Measurements from ENCODE around the gene SAMD3.
"Not testable (repeated sequence)": the region's sequence is repeated elsewhere in the genome, so short reads cannot be mapped to it uniquely, and the experiment has no call there.

The SAMD3 gene

GRCh38 chr6:130222775-130223174, at the start of gene SAMD3:
Gene SAMD3 (minus strand): TSS chr6:130222951. CDS start chr6:130215273, 7,678 bp downstream.
- DNase-seq = no peak

- no peak for DNase-seq
These were observed 47.4 kb upstream of the SAMD3 start for GRCh38 chr6:130269969-130270635.

GRCh38 chr6:130265553-130265952, 42.8 kb upstream of the SAMD3 start:
- not testable (repeated sequence) for DNase-seq

GRCh38 chr6:130262008-130262407, 39.3 kb upstream of the SAMD3 start:
- no peak for DNase-seq

- not testable (repeated sequence) for DNase-seq
These were observed 38.8 kb upstream of the SAMD3 start for GRCh38 chr6:130261558-130261957.

GRCh38 chr6:130260614-130261241, 38.0 kb upstream of the SAMD3 start:
- DNase-seq = not testable (repeated sequence)

GRCh38 chr6:130260050-130260462, 37.3 kb upstream of the SAMD3 start:
- DNase-seq = not testable (repeated sequence)

GRCh38 chr6:130259557-130259956, 36.8 kb upstream of the SAMD3 start:
- no peak for DNase-seq

- DNase-seq = no peak
These were observed 36.4 kb upstream of the SAMD3 start for GRCh38 chr6:130259140-130259539.

GRCh38 chr6:130252527-130253237, 29.9 kb upstream of the SAMD3 start:
- DNase-seq = no peak

- DNase-seq = no peak
These were observed 22.5 kb upstream of the SAMD3 start for GRCh38 chr6:130245267-130245666.

- no peak for DNase-seq
These were observed 22.0 kb upstream of the SAMD3 start for GRCh38 chr6:130244728-130245127.

- DNase-seq = no peak
These were observed 17.5 kb upstream of the SAMD3 start for GRCh38 chr6:130240232-130240631.

GRCh38 chr6:130239755-130240154, 17.0 kb upstream of the SAMD3 start:
- DNase-seq = no peak

- DNase-seq = no peak
These were observed 10.6 kb upstream of the SAMD3 start for GRCh38 chr6:130233330-130233729.

- DNase-seq = not testable (repeated sequence)
These were observed 7.8 kb upstream of the SAMD3 start for GRCh38 chr6:130230531-130230930.

- DNase-seq = no peak
These were observed 6.9 kb upstream of the SAMD3 start for GRCh38 chr6:130229645-130230044.

GRCh38 chr6:130223508-130223907, 757 bp upstream of the SAMD3 start:
- DNase-seq = no peak

- DNase-seq = no peak
These were observed 4.6 kb downstream of the SAMD3 start for GRCh38 chr6:130218134-130218533.

GRCh38 chr6:130216620-130217019, 6.1 kb downstream of the SAMD3 start:
- DNase-seq = no peak

GRCh38 chr6:130215526-130215925, 7.2 kb downstream of the SAMD3 start:
- DNase-seq = no peak

GRCh38 chr6:130212215-130212874, 10.4 kb downstream of the SAMD3 start:
- no peak for DNase-seq

- DNase-seq = no peak
These were observed 11.1 kb downstream of the SAMD3 start for GRCh38 chr6:130211691-130212090.
